GM18873 (cell line): ENCODE data around the gene PAPOLG.
A peak's percentile ranks its signal among the peaks of the same experiment; 100 is the strongest.
"Not testable (repeated sequence)": the region's sequence is repeated elsewhere in the genome, so short reads cannot be mapped to it uniquely, and the experiment has no call there.

Experiments
- ATAC-seq: cut with Tn5 transposase; IDR thresholded peaks from one replicate; pipeline ENCODE4 v1.9.1; 2021; ENCODE audit warnings: mild to moderate bottlenecking, moderate library complexity, moderate number of reproducible peaks; ENCODE audit not compliant: unreplicated experiment, low FRiP score

Gene PAPOLG

DNA sequence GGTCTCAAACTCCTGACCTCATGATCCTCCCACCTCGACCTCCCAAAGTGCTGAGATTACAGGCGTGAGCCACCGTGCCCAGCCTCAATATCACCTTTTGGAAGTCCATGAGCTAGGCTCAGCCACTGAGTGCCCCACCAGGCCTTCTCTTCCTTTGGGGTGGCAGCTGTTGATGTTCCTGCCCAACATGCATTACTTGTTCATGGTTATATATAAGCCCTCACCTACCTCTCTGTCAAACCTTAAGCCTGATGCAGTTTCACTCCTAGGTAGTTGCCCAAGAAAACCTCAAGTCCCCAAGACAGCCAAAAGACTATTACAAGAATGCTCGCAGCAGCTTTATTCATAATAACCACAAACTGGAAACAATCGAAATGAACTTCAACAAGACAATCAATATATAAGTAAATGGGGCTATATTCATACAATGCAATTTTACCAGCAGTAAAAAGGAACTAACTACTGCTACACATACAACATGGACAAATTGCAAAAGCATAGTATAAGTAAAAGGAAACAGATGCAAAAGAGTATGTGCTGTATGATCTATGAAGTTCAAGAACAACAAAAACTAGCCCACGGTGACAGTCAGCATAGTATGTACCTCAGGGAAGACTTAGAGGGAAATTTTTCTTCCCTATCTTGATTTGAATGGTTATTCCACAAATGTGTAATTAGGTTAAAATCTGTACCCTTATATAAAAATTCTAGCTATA is 65.7 kb downstream of the PAPOLG start:
- no peak for ATAC-seq

DNA sequence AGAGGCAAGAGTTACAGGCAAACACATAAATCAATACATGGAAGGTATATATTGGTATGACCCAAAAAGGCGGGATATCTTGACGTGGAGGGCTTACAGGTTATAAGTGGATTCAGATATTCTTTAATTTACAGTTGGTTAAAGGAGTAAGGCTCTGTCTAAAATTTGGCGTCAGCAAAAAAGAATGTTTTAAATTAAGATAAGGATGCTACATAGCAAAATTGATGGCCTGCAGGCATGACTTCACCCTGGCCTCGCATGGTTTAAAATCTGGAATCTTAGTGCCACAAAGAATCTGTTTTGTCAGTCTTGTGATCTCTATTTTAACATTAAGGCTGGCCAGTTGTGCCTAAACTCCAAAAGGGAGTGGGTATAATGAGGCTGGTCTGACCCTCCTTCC is 66.9 kb downstream of the PAPOLG start:
- ATAC-seq: no peak

DNA sequence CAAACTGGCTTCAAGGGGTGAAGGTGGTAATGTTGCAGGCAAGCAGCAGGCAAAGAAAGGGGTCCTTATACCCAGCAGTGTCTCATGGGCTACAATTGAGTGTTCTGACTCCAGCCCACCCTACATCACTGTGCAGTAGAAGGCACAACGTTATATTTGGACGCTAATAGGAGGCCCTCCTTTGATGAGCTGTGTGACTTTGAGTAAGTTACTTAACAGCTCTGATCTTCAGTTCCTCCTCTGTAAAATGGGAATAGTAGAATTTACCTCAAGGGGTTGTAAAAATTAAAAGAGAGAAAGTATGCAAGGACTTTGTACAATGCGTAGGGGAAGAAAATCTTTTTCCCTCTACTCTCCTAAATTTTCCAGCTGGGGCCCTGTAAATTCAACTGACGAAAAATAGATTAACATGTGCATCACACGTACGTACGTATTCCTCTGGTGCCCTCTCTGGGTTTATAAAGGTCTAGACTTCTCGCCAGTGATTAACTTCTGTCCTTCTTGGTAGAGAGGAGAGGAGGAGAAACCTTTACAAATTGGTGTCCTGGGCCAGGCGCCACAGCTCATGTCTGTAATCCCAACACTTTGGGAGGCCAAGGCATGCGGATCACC is 67.7 kb downstream of the PAPOLG start:
- no peak for ATAC-seq

DNA sequence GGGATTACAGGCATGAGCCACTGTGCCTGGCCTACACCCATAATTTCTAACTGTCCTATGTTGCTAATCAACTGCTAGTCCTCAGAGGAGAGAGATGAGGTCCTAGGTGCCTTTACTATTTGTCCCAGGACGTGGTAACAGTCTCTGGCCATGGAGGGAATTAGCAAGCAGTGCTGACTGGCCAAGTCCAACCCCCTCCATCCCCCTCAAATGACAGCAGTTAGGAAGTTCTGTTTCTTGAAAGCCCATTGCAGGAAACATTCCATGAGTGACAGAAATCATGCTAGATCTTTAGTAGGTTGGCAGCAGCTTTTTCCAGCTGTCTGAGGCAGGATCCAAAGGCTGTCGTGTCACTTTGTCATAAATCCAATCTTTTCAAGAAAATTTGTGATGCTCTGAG is 69.6 kb downstream of the PAPOLG start:
- ATAC-seq: no peak

DNA sequence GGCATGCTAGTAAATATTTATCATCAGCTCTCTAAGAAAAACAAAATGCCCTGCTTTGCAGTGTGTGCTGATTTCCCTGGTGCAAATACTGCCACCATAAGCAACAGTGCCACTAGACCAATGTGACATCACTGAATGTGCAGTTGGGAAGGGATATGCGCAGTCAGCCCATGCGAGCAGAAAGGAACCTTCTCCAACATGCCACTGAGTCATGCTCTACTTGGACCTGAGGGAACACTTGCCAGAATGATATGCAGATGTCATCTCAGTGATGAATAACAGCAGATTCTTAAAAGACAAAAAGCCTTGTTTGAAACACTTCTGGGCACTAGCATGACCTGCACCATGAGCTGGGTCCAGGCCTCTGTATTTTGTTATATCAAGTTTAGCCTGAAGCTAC is 70.0 kb downstream of the PAPOLG start:
- ATAC-seq: no peak

DNA sequence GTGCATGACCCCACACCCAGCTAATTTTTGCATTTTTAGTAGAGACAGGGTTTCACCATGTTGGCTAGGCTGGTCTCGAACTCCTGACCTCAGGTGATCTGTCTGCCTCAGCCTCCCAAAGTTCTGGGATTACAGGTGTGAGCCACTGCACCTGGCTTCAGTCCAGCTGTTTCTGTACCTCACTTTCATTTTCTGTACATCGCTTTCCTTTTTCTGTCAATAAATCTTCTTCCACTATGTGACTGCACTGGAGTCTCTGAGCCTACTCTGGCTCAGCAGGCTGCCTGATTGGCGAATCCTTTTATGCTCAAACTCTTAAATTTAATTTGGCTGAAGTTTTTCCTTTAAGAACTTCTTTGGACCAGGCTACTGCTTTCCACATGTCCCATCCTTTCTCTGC is 70.8 kb downstream of the PAPOLG start:
- not testable (repeated sequence) for ATAC-seq

DNA sequence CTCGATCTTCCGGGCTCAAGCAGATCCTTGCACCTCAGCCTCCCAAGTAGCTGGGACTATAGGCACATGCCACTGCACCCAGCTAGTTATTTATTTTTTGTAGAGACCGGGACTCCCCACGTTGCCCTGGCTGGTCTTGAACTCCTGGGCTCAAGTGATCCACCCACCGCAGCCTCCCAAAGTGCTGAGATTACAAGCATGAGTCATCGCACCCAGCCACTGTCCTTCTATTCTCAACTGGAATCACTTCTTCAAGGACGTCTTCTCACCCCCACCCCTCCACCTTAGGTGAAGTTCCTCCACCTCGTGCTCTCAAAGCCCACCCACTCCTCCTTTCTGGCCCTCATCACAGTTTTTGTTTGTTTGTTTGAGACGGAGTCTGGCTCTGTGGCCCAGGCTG is 71.3 kb downstream of the PAPOLG start:
- ATAC-seq: no peak

DNA sequence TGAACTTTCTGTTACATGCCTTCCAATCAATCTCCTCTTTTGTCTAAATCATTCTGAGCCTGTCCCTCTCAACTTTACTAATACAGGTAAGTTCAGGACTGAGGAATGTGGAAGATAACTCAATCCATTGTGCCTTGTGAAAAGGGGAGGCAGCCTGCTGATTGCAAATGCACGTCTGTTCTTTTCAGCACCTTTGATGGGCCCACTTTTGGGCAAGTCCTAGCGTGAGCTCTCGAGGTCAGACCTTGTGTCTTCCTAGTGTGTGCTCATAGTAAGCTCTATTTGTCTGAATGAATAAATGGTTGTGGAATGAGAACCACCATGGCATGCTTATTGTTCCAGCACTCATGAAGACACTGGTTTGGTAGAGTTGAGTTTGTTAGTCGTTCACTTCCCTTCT is 74.9 kb downstream of the PAPOLG start:
- ATAC-seq: no peak

DNA sequence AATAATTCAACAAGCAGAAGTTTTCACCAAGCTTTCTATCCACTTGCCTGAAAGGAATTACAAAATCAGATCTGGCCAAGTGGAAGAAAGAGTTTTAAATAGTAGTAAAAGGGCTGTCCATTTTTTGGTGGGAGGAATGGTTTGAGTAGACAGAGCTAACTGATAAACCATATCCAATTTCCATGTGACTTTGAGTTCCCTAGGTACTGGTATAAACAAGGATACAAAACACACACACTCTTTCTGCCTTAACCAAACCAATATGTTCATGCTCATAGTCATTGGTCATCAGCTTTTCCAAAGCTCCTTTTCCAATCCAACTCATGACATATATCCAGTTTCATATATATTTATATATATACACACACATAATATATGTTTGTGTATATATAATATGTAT is 75.9 kb downstream of the PAPOLG start:
- ATAC-seq: no peak

DNA sequence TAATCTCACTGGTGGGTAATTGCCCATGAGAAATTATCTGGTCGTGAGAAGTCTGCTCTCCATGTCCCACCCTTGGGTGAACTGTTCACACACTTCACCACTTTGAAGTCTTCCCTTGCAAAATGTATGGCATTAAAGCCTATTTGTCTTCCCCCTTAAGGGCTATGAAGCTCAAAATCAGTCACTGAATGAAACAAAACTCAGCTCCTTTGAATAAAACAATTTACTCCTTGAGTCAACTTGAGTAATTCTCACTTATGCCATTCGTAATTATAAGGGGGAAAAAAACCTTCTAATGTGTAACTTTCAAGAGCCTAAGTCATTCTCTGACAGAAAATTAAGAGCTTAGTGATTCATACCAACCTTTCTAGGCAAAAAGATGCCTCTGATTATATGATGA is 76.6 kb downstream of the PAPOLG start:
- ATAC-seq: no peak

DNA sequence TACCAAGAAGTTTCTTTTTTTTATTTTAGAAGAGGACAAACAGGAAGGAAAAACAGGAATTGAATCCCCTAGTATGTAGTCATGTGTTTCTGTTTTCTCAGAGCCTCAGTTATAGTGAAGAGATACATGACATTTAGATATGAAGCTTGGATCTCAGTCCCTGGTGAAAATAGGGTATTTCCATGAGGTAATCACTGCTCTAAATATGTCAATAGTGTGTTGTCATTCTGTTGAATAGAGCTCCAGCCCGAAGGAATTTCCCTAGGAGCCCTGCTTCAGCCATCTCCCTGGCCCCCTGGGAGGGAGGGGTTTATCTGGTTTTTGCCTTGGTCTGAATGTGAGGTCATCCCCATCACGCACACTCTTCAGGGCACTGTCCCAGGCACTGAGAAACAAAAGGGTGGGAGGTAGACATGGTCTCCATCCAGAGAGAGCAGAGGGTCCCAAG is 78.2 kb downstream of the PAPOLG start:
- no peak for ATAC-seq

DNA sequence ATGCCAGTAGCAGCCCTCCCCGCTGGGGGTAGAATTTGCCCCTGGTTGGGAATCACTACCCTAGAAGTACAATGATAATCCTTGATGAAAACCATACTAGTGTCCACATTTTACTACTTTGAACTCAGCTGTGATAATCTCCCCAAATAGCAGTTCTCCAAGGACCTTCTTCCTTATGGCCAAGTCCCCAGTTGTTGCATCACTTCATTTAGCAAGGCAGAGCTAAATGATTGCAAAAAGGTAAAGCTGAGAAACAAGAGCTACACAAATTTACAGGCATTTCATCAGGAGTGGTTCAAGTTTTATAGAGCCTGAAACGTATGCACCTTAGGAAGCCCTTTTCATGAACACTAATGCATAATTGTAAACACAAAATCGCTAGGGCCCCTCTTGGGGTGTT is 80.4 kb downstream of the PAPOLG start:
- ATAC-seq: no peak

DNA sequence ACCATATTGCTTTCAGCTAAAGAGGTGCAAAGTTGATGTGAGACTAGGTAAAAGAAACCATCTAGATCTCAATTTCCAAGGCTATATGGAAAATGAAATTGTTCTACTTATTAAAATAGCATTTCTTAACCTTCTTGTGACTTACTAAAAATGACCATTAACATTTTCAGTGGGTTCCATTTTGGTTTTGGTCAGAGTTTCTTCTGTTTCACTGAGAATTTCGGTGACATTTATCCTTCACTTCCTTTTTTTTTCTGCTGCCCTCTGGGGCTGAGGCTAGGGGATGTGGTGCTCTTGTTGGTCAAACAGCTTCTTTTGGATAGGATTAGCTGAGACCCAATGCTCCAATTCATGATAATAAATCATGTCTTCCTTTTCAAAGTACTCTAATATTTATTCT is 81.1 kb downstream of the PAPOLG start:
- no peak for ATAC-seq

DNA sequence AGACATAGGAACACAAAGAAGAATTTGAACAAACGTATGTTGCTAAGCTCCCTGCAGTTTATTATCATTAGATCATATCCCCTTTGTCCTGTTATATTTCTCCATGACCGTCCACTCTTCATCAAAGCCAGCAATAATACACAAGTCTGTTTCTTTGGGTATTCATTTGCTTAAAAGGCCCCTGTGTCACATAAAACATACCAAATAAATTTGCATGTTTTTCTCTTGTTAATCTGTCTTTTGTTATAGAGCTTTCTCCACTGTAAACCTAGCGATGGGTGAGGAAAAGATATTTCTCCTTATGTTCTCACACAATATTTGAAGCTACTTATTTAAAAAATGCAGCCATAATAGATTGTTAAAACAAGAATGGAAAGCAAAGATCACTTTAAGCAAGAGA is 82.4 kb downstream of the PAPOLG start:
- ATAC-seq: no peak

DNA sequence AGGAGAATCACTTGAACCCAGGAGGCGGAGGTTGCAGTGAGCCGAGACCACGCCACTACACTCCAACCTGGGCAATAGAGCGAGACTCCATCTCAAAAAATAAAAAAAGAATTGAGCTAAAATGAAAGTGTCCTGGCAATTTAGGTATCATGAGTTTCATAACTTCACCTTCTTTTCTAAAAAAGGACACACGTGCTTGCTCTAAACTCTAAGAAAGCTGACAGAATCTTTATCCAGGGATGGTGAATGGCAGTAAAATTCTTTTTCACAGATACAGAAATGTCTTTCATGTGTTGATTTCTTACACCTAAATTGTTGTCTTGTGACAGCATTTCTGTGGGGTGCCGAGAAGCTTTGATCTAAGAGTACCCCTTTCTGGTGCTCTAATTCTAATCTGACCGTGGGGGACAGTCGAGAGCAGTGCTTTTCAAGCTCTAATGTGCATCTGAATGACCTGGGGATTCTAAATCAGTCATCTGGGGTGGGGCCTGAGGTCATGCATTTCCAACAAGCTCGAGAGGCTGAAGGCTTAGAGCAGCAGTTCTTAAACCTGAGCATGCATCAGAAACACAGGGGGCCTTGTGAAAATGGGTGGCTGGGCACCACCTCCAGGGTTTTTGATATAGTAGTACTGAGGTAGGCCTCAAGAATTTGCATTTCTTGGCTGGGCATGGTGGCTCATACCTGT is 83.2 kb downstream of the PAPOLG start:
- peak; percentile 33 for ATAC-seq

DNA sequence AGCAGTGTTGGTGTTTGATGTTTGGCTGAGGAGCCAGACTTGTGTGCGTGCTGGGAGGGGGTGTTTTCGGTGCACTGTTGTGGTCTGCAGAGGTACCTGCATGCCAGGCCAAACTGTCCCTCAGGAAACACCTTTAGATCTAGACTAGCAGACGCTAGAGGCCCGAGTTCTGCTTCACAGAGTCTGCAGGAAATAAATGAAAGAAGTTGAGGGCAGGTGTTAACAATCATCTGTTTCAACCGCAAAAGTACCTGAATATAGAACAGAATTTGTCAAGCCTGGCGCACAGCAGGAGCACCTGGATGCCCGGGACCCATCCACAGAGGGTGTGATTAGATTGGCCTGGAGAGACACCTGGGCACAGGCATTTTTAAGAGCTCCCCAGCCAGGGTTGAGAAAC is 84.8 kb downstream of the PAPOLG start:
- peak; percentile 51 for ATAC-seq

DNA sequence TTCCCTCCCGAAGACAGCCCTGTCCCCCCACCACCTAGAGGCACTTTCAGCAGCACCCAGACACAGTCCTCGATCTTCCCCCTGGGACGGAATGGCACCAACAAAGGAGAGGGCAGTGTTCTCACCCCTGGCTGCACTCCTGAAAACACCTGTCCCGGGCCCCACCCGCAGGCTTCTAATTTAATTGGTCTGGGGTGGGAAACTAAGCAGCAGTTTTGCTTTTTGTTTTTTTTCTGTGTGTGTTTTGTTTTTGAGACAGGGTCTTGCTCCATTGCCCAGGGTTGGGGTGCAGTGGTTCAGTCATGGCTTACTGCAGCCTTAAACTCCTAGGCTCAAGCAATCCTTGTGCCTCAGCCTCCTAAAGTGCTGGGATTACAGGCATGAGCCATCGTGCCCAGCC is 86.9 kb downstream of the PAPOLG start:
- no peak for ATAC-seq

DNA sequence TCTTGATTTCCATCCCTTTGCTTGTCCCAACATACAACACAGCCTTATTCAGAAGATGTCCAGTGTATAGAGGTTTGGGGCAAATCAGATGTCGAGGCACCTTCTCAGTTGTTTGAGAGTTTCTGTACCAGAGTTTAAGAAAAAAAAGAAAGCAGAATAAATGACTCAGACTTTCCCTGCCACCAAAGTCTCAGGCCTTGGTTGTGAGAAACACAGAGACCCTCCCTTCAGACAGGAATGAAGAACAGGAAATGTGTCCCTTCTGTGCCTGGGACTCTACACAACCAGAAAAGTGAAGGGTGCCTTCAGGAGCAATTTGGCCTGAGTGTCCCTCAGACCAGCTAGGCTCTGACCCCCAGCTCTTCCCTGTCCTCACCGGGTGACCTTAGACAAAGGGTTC is 88.0 kb downstream of the PAPOLG start:
- ATAC-seq: no peak

DNA sequence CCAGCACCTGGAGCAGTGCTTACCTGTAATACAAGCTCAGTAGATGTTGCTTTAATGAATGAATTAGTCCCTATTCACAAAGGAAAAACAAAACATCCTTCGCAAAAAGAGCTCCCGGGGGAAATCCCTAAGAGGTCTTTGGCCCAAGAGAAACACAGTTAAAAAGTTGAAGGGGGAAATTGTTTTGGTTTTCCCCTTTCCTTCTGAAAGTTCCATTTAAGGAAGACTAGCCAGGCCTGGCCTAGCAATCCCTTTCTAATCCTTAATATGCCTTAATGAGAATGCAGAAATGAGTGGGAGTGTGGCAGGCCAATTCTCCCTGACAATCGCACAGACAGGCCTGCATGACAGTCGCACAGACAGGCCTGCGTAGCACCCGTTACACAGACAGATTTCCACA is 91.8 kb downstream of the PAPOLG start:
- no peak for ATAC-seq
